Neuronal stem cell (in vitro differentiated cells): ENCODE data around the gene LSMEM2.

ENCODE experiments used
- DNase-seq: peaks from one replicate; pipeline ENCODE4 v3.0.0-alpha.2; 2013; ENCODE audit warnings: low spot score
- H2AFZ ChIP-seq: one replicate; pipeline ENCODE4 v1.6.1; 2013; ENCODE audit warnings: mild to moderate bottlenecking, low read length, inconsistent platforms
- H2AK5ac ChIP-seq: 2 replicates; pipeline ENCODE4 v1.6.1; 2013; ENCODE audit warnings: low read depth, mild to moderate bottlenecking, inconsistent platforms, low read length, moderate library complexity, mixed read lengths
- H2BK120ac ChIP-seq: 2 replicates; pipeline ENCODE4 v1.6.1; 2013; ENCODE audit warnings: low read depth, mild to moderate bottlenecking, inconsistent platforms, low read length, moderate library complexity, mixed read lengths
- H2BK12ac ChIP-seq: one replicate; pipeline ENCODE4 v1.6.1; 2013; ENCODE audit warnings: low read length, inconsistent platforms
- H2BK15ac ChIP-seq: 2 replicates; pipeline ENCODE4 v1.6.1; 2013; ENCODE audit warnings: mild to moderate bottlenecking, low read length, inconsistent platforms, mixed read lengths
- H2BK5ac ChIP-seq: one replicate; pipeline ENCODE4 v1.6.1; 2013; ENCODE audit warnings: inconsistent platforms, mild to moderate bottlenecking, low read length, moderate library complexity
- H3K14ac ChIP-seq: one replicate; pipeline ENCODE4 v1.6.1; 2013; ENCODE audit warnings: low read length, inconsistent platforms
- H3K18ac ChIP-seq: 2 replicates; pipeline ENCODE4 v1.6.1; 2013; ENCODE audit warnings: low read length, inconsistent platforms
- H3K23ac ChIP-seq: 2 replicates; pipeline ENCODE4 v1.6.1; 2013; ENCODE audit warnings: low read depth, mild to moderate bottlenecking, mixed read lengths, low read length, inconsistent platforms; ENCODE audit not compliant: poor library complexity
- H3K27ac ChIP-seq: replicated peaks from 3 replicates; pipeline ENCODE4 v1.5.1; 2013; ENCODE audit warnings: low read length, inconsistent platforms
- H3K27me3 ChIP-seq, 3 experiments: 2 replicates each; pipeline ENCODE4 v1.6.1; 2013; ENCODE audit warnings: low read length in 3 of 3, mild to moderate bottlenecking in 2 of 3, inconsistent platforms in 1 of 3, low read depth in 1 of 3, mixed read lengths in 1 of 3, moderate library complexity in 1 of 3; ENCODE audit not compliant: control insufficient read depth in 3 of 3, insufficient read depth in 3 of 3
- H3K36me3 ChIP-seq, 2 donors: replicated peaks in 1 of 2; 2 replicates each; pipeline ENCODE4 v1.6.1; 2013; ENCODE audit warnings: low read length in 2 of 2; ENCODE audit not compliant: control insufficient read depth in 2 of 2, insufficient read depth in 2 of 2
- H3K4ac ChIP-seq: 2 replicates; pipeline ENCODE4 v1.6.1; 2013; ENCODE audit warnings: inconsistent platforms, mild to moderate bottlenecking, low read length, moderate library complexity
- H3K4me1 ChIP-seq, 2 donors: 1 replicate in 1 of 2; 2 replicates in 1 of 2; pipeline ENCODE4 v1.6.1; 2013; ENCODE audit warnings: low read length in 2 of 2, low read depth in 1 of 2; ENCODE audit not compliant: control insufficient read depth in 2 of 2, insufficient read depth in 1 of 2
- H3K4me2 ChIP-seq: one replicate; pipeline ENCODE4 v1.6.1; 2013; ENCODE audit warnings: mild to moderate bottlenecking, low read length, inconsistent platforms; ENCODE audit not compliant: insufficient read depth, poor library complexity, severe bottlenecking
- H3K4me3 ChIP-seq, 2 donors: 2 replicates each; pipeline ENCODE4 v1.5.1; 2013; ENCODE audit warnings: low read length in 2 of 2, mild to moderate bottlenecking in 2 of 2, inconsistent platforms in 1 of 2, moderate library complexity in 1 of 2
- H3K79me1 ChIP-seq: one replicate; pipeline ENCODE4 v1.6.1; 2013; ENCODE audit warnings: low read depth, mild to moderate bottlenecking, inconsistent platforms, low read length, moderate library complexity
- H3K9ac ChIP-seq: one replicate; pipeline ENCODE4 v1.6.1; 2013; ENCODE audit warnings: mild to moderate bottlenecking, low read depth, low read length, inconsistent platforms; ENCODE audit not compliant: poor library complexity
- H3K9me3 ChIP-seq, 2 donors: replicated peaks in 1 of 2; 2 replicates each; pipeline versions ENCODE3 to v1.6.1; 2013; ENCODE audit warnings: low read length in 2 of 2, mild to moderate bottlenecking in 2 of 2, inconsistent platforms in 1 of 2, low read depth in 1 of 2, mixed read lengths in 1 of 2, moderate library complexity in 1 of 2; ENCODE audit not compliant: control insufficient read depth in 2 of 2, insufficient read depth in 1 of 2
- H4K8ac ChIP-seq: one replicate; pipeline ENCODE4 v1.6.1; 2013; ENCODE audit warnings: low read depth, mild to moderate bottlenecking, inconsistent platforms, low read length, moderate library complexity
- H4K91ac ChIP-seq: one replicate; pipeline ENCODE4 v1.6.1; 2013; ENCODE audit warnings: low read length, low read depth, mild to moderate bottlenecking, inconsistent platforms; ENCODE audit not compliant: poor library complexity
- WGBS, 2 donors: extraction: QIAGEN DNeasy Blood & Tissue Kit; methylation state at CpG; one replicate each; pipeline ENCODE4 v1.1.7; 2013; ENCODE audit warnings: missing lambda C conversion rate in 2 of 2, mixed read lengths in 1 of 2; ENCODE audit not compliant: insufficient read length in 2 of 2, insufficient replicate concordance in 1 of 2; ENCODE audit errors: extremely low coverage in 2 of 2; 5-methylcytosine and 5-hydroxymethylcytosine counted together

LSMEM2 gene

GRCh38 chr3:50269460-50269859 is 9.4 kb upstream of the LSMEM2 start:
- Histone ChIP-seq H2BK120ac (peak overlapping the region; percentile 35), H3K4me1 (peaks cover 37 to 50% of the 10 kb centered on the region in 2 donors), H3K23ac (peak overlapping the region; percentile 26), H2BK12ac (peak overlapping the region; percentile 96), H3K9me3 (no peaks in the 10 kb centered on the region), H4K8ac (no peak overlapping the region), H4K91ac (peak overlapping the region; percentile 93), H3K79me1 (peaks cover 3% of the 10 kb centered on the region), H3K36me3 (no peaks in the 10 kb centered on the region), H3K27me3 (peaks cover 6 to 15% (median 12%) of the 10 kb centered on the region in 3 experiments), H2BK5ac (peak overlapping the region; percentile 93), H3K4ac (peak overlapping the region; percentile 39), H2AFZ (no peak overlapping the region), H3K27ac (no peak overlapping the region), H3K4me2 (no peak overlapping the region), H3K18ac (peak overlapping the region; percentile 91), H3K4me3 (no peak overlapping the region), H2BK15ac (peak overlapping the region; percentile 98), H3K9ac (peak overlapping the region; percentile 83), H3K14ac (peak overlapping the region; percentile 87), H2AK5ac (peak overlapping the region; percentile 99)
- DNase-seq = no peak
- WGBS, 2 donors = no CpG with 5 or more reads among the region's 4 CpGs

GRCh38 chr3:50269977-50270413 is 8.9 kb upstream of the LSMEM2 start:
- peak overlapping the region; percentile 98 for H2BK15ac ChIP-seq
- no peak overlapping the region for H3K27ac ChIP-seq
- WGBS, 2 donors = no CpG with 5 or more reads among the region's 8 CpGs
- no peak overlapping the region for H3K4me3 ChIP-seq
- peak overlapping the region; percentile 93 for H4K91ac ChIP-seq
- peaks cover 3% of the 10 kb centered on the region for H3K79me1 ChIP-seq
- H3K4ac ChIP-seq = peak overlapping the region; percentile 39
- H3K9me3 ChIP-seq = no peaks in the 10 kb centered on the region
- peak overlapping the region; percentile 87 for H3K14ac ChIP-seq
- peaks cover 37 to 52% of the 10 kb centered on the region in 2 donors for H3K4me1 ChIP-seq
- H3K18ac ChIP-seq = peak overlapping the region; percentile 91
- no peak overlapping the region for H2AFZ ChIP-seq
- no peak for DNase-seq
- no peaks in the 10 kb centered on the region for H3K36me3 ChIP-seq
- H2BK5ac ChIP-seq = peak overlapping the region; percentile 93
- H2BK120ac ChIP-seq = peak overlapping the region; percentile 35
- no peak overlapping the region for H3K4me2 ChIP-seq
- no peak overlapping the region for H4K8ac ChIP-seq
- H3K27me3 ChIP-seq = peaks cover 7 to 20% (median 17%) of the 10 kb centered on the region in 3 experiments
- peak overlapping the region; percentile 96 for H2BK12ac ChIP-seq
- no peak overlapping the region for H3K23ac ChIP-seq
- H2AK5ac ChIP-seq = peak overlapping the region; percentile 99
- peak overlapping the region; percentile 83 for H3K9ac ChIP-seq

- H2BK12ac ChIP-seq = peak overlapping the region; percentile 96
- no peaks in the 10 kb centered on the region for H3K9me3 ChIP-seq
- H3K27ac ChIP-seq = no peak overlapping the region
- no peak overlapping the region for H3K4ac ChIP-seq
- H3K9ac ChIP-seq = no peak overlapping the region
- no peak overlapping the region for H3K4me3 ChIP-seq
- peaks cover 2% of the 10 kb centered on the region for H3K79me1 ChIP-seq
- peak overlapping the region; percentile 35 for H2BK120ac ChIP-seq
- H4K8ac ChIP-seq = no peak overlapping the region
- H4K91ac ChIP-seq = no peak overlapping the region
- H3K36me3 ChIP-seq = no peaks in the 10 kb centered on the region
- no peak overlapping the region for H3K23ac ChIP-seq
- H3K14ac ChIP-seq = peak overlapping the region; percentile 47
- H3K4me2 ChIP-seq = no peak overlapping the region
- peaks cover 30 to 49% of the 10 kb centered on the region in 2 donors for H3K4me1 ChIP-seq
- peak overlapping the region; percentile 99 for H2AK5ac ChIP-seq
- no peak overlapping the region for H2AFZ ChIP-seq
- no peak for DNase-seq
- WGBS, 2 donors = no CpG with 5 or more reads among the region's 19 CpGs
- peak overlapping the region; percentile 98 for H2BK15ac ChIP-seq
- peak overlapping the region; percentile 93 for H2BK5ac ChIP-seq
- H3K27me3 ChIP-seq = peaks cover 9 to 26% (median 23%) of the 10 kb centered on the region in 3 experiments
- H3K18ac ChIP-seq = peak overlapping the region; percentile 45
Measured at GRCh38 chr3:50270422-50271224, 8.3 kb upstream of the LSMEM2 start.

GRCh38 chr3:50271314-50271936 is 7.5 kb upstream of the LSMEM2 start:
- H3K9me3 ChIP-seq = peaks cover 0 to under 1% of the 10 kb centered on the region in 2 donors
- no peak overlapping the region for H4K91ac ChIP-seq
- H3K4me1 ChIP-seq = peaks cover 30 to 42% of the 10 kb centered on the region in 2 donors
- peak overlapping the region; percentile 2 for H2BK15ac ChIP-seq
- H2AFZ ChIP-seq = no peak overlapping the region
- H3K4me3 ChIP-seq = no peak overlapping the region
- H3K9ac ChIP-seq = no peak overlapping the region
- H2BK5ac ChIP-seq = peak overlapping the region; percentile 93
- H3K79me1 ChIP-seq = peaks cover 3% of the 10 kb centered on the region
- H2BK12ac ChIP-seq = peak overlapping the region; percentile 47
- no peak overlapping the region for H2BK120ac ChIP-seq
- H2AK5ac ChIP-seq = peak overlapping the region; percentile 99
- H3K4me2 ChIP-seq = no peak overlapping the region
- DNase-seq = no peak
- no peak overlapping the region for H3K4ac ChIP-seq
- H3K23ac ChIP-seq = no peak overlapping the region
- WGBS, 2 donors = no CpG with 5 or more reads among the region's 10 CpGs
- H3K27ac ChIP-seq = no peak overlapping the region
- peaks cover 9 to 34% (median 24%) of the 10 kb centered on the region in 3 experiments for H3K27me3 ChIP-seq
- peak overlapping the region; percentile 15 for H3K18ac ChIP-seq
- no peaks in the 10 kb centered on the region for H3K36me3 ChIP-seq
- H4K8ac ChIP-seq = no peak overlapping the region
- H3K14ac ChIP-seq = no peak overlapping the region
